ENCODE measurements around the gene SNAP29.
"Not testable (repeated sequence)": the region's sequence is repeated elsewhere in the genome, so short reads cannot be mapped to it uniquely, and the experiment has no call there.

Gene SNAP29

GRCh38 chr22:20823264-20823663 is 35.5 kb upstream of the SNAP29 start:
- no peak overlapping the region for H3K4me3 ChIP-seq (ENCODE audit: low read depth, low read length)
- no peak for DNase-seq (ENCODE audit: low read depth)
- no peak for TF ChIP-seq CTCF (IDR thresholded peaks at IDR 0.05; ENCODE audit: control insufficient read depth, extremely low read depth, insufficient read depth)

GRCh38 chr22:20825216-20825615 is 33.6 kb upstream of the SNAP29 start:
- not testable (repeated sequence) for DNase-seq (ENCODE audit: low read depth)

GRCh38 chr22:20825624-20826023 is 33.2 kb upstream of the SNAP29 start:
- no peak for TF ChIP-seq CTCF (IDR thresholded peaks at IDR 0.05; ENCODE audit: control insufficient read depth, extremely low read depth, insufficient read depth)
- H3K4me3 ChIP-seq (ENCODE audit: low read depth, low read length): no peak overlapping the region
- no peak for DNase-seq (ENCODE audit: low read depth)

More at GRCh38 chr22:20825216-20825615, 33.6 kb upstream of the SNAP29 start:
- not testable (repeated sequence) for H3K4me3 ChIP-seq (ENCODE audit: low read depth, low read length)

GRCh38 chr22:20826373-20827152 is 32.2 kb upstream of the SNAP29 start:
- not testable (repeated sequence) for DNase-seq (ENCODE audit: low read depth); H3K4me3 ChIP-seq (ENCODE audit: low read depth, low read length)

- no peak for TF ChIP-seq CTCF (IDR thresholded peaks at IDR 0.05; ENCODE audit: control insufficient read depth, extremely low read depth, insufficient read depth)
- no peak overlapping the region for H3K4me3 ChIP-seq (ENCODE audit: low read depth, low read length)
- DNase-seq (ENCODE audit: low read depth): no peak
These were observed 29.2 kb upstream of the SNAP29 start for GRCh38 chr22:20829491-20830134.

GRCh38 chr22:20833225-20833665 is 25.6 kb upstream of the SNAP29 start:
- no peak for TF ChIP-seq CTCF (IDR thresholded peaks at IDR 0.05; ENCODE audit: control insufficient read depth, extremely low read depth, insufficient read depth)
- no peak for DNase-seq (ENCODE audit: low read depth)
- H3K4me3 ChIP-seq (ENCODE audit: low read depth, low read length): no peak overlapping the region

GRCh38 chr22:20834206-20834605 is 24.6 kb upstream of the SNAP29 start:
- no peak overlapping the region for H3K4me3 ChIP-seq (ENCODE audit: low read depth, low read length)
- DNase-seq (ENCODE audit: low read depth): no peak
- TF ChIP-seq CTCF (IDR thresholded peaks at IDR 0.05; ENCODE audit: control insufficient read depth, extremely low read depth, insufficient read depth): no peak

- no peak overlapping the region for H3K4me3 ChIP-seq (ENCODE audit: low read depth, low read length)
- no peak for TF ChIP-seq CTCF (IDR thresholded peaks at IDR 0.05; ENCODE audit: control insufficient read depth, extremely low read depth, insufficient read depth)
- DNase-seq (ENCODE audit: low read depth): no peak
These were observed 24.1 kb upstream of the SNAP29 start for GRCh38 chr22:20834725-20835124.
